HepG2 (cell line): ENCODE results near the gene DGCR2. TPM values are rescaled to one million over a fixed set of nuclear protein-coding genes. Genes with fewer than 3 reads are reported as not detected.
A peak's percentile ranks its signal among the peaks of the same experiment; 100 is the strongest.

ENCODE experiments used
- CEBPB ChIP-seq: IDR thresholded peaks from 2 replicates; pipeline ENCODE4 v1.6.1; 2011; ENCODE audit warnings: low read depth, low read length, improper control_type of control experiment, borderline replicate concordance
- MYC ChIP-seq: sonication (generic); formaldehyde crosslinking; IDR thresholded peaks from 2 replicates; pipeline ENCODE4 v1.9.0; 2021; ENCODE audit warnings: missing genetic modification reagents, borderline replicate concordance
- NFYC ChIP-seq: IDR thresholded peaks from 2 replicates; pipeline ENCODE4 v1.6.1; 2016; ENCODE audit warnings: missing genetic modification reagents, missing compliant biosample characterization
- NRL ChIP-seq: sonication (generic); formaldehyde crosslinking; IDR thresholded peaks from 2 replicates; pipeline ENCODE4 v1.5.0; 2020; ENCODE audit warnings: missing genetic modification reagents, mild to moderate bottlenecking, moderate library complexity, borderline replicate concordance
- SRY ChIP-seq: sonication (generic); formaldehyde crosslinking; IDR thresholded peaks from 2 replicates; pipeline ENCODE4 v1.8.0; 2022; ENCODE audit warnings: mild to moderate bottlenecking, missing genetic modification reagents
- U2AF2 ChIP-seq: fragments of 200-400 bp; formaldehyde crosslinking; IDR thresholded peaks from 2 replicates; pipeline ENCODE4 v1.6.1; 2017; ENCODE audit warnings: low read depth, mild to moderate bottlenecking, low read length
- ZSCAN22 ChIP-seq: sonication (generic); formaldehyde crosslinking; IDR thresholded peaks from 2 replicates; pipeline ENCODE4 v1.4.0; 2020; ENCODE audit warnings: mild to moderate bottlenecking, missing genetic modification reagents
- polyA plus RNA-seq, 8 experiments: library from polyadenylated mRNA; depleted of rRNA in 3 of 8; stranded (reverse) in 7 of 8; unstranded in 1 of 8; fragments of >200 nt; fragmentation: Illumina TruSeq in 4 of 8; extraction: Trizol in 4 of 8; gene quantifications; 2 replicates each; pipeline versions ENCODE4 v1.2.1 to v1.2.3, GENCODE V29; 2011 to 2016; ENCODE audit warnings: low read depth in 4 of 8, missing spikeins in 1 of 8, mixed read lengths in 1 of 8; ENCODE audit not compliant: insufficient read depth in 1 of 8
- total RNA-seq, 5 experiments: library from RNA; depleted of rRNA; stranded (reverse); fragments of >200 nt; fragmentation: Illumina TruSeq; extraction: Trizol; gene quantifications; 2 replicates each; pipeline ENCODE4 v1.2.3, GENCODE V29; 2016; ENCODE audit warnings: low read depth in 1 of 5
- TF ChIP-seq, protein P1 (sequence below): sonication (generic); formaldehyde crosslinking; IDR thresholded peaks from 2 replicates; pipeline ENCODE4 v1.4.0; 2020; ENCODE audit warnings: missing genetic modification reagents
- TF ChIP-seq, protein P2 (sequence below): IDR thresholded peaks from 2 replicates; pipeline ENCODE4 v1.4.0; 2020; ENCODE audit warnings: mild to moderate bottlenecking, missing genetic modification reagents
- TF ChIP-seq, protein P3 (sequence below): sonication (generic); formaldehyde crosslinking; IDR thresholded peaks from 2 replicates; pipeline ENCODE4 v1.4.0; 2020; ENCODE audit warnings: missing genetic modification reagents, mild to moderate bottlenecking, borderline replicate concordance
- TF ChIP-seq, protein P4 (sequence below): sonication (generic); formaldehyde crosslinking; IDR thresholded peaks from 2 replicates; pipeline ENCODE4 v1.4.0; 2020; ENCODE audit warnings: mild to moderate bottlenecking, missing genetic modification reagents, borderline replicate concordance

DGCR2 gene
- total and polyA plus RNA-seq, 2 of the 13 experiments (the other 11 are each of a cell fraction or from before 2014, with no cell fraction given), result 23.1 to 35.3 TPM

DNA sequence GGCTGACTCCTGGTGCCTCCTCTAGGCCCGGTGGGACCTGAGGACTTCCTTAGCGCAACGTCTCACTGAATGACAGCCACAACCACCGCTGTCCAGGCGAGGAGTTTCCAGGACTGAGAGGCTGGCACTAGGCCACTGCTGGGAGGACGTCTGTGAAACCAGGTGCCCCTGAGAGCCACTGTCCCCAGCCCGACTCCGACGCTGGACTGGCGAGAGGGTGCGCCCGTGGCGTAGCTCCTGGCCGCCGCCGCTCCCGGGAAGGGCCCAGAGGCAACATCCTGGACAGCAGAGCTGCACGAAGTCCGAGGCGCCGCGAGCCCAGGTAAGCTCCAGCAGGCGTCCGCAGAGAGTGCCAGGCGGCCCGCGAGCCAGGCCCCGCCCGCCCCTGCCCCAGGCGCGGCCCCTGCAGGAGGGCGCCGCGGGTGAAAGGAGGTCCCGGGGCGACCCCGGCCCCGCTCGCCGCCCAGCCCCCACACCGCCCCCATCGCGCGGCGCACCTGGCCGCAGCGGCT lies 525 bp downstream of the DGCR2 start (continued):
- TF ChIP-seq CEBPB, result peak; percentile 0; the same call in 1 of the 2 replicates
- TF ChIP-seq NFYC (CRISPR knock-in tag), result no peak
- TF ChIP-seq, protein P1, sequence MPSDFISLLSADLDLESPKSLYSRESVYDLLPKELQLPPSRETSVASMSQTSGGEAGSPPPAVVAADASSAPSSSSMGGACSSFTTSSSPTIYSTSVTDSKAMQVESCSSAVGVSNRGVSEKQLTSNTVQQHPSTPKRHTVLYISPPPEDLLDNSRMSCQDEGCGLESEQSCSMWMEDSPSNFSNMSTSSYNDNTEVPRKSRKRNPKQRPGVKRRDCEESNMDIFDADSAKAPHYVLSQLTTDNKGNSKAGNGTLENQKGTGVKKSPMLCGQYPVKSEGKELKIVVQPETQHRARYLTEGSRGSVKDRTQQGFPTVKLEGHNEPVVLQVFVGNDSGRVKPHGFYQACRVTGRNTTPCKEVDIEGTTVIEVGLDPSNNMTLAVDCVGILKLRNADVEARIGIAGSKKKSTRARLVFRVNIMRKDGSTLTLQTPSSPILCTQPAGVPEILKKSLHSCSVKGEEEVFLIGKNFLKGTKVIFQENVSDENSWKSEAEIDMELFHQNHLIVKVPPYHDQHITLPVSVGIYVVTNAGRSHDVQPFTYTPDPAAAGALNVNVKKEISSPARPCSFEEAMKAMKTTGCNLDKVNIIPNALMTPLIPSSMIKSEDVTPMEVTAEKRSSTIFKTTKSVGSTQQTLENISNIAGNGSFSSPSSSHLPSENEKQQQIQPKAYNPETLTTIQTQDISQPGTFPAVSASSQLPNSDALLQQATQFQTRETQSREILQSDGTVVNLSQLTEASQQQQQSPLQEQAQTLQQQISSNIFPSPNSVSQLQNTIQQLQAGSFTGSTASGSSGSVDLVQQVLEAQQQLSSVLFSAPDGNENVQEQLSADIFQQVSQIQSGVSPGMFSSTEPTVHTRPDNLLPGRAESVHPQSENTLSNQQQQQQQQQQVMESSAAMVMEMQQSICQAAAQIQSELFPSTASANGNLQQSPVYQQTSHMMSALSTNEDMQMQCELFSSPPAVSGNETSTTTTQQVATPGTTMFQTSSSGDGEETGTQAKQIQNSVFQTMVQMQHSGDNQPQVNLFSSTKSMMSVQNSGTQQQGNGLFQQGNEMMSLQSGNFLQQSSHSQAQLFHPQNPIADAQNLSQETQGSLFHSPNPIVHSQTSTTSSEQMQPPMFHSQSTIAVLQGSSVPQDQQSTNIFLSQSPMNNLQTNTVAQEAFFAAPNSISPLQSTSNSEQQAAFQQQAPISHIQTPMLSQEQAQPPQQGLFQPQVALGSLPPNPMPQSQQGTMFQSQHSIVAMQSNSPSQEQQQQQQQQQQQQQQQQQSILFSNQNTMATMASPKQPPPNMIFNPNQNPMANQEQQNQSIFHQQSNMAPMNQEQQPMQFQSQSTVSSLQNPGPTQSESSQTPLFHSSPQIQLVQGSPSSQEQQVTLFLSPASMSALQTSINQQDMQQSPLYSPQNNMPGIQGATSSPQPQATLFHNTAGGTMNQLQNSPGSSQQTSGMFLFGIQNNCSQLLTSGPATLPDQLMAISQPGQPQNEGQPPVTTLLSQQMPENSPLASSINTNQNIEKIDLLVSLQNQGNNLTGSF, result 0 out of 2 replicates have a peak, but pooled peaks have one; percentile 25
- TF ChIP-seq U2AF2, result no peak
- peak; percentile 69; the same call in 1 of the 2 replicates for TF ChIP-seq SRY (CRISPR knock-in tag)
- 0 out of 2 replicates have a peak, but pooled peaks have one; percentile 45 for TF ChIP-seq NRL (CRISPR knock-in tag)
- TF ChIP-seq, protein P2, sequence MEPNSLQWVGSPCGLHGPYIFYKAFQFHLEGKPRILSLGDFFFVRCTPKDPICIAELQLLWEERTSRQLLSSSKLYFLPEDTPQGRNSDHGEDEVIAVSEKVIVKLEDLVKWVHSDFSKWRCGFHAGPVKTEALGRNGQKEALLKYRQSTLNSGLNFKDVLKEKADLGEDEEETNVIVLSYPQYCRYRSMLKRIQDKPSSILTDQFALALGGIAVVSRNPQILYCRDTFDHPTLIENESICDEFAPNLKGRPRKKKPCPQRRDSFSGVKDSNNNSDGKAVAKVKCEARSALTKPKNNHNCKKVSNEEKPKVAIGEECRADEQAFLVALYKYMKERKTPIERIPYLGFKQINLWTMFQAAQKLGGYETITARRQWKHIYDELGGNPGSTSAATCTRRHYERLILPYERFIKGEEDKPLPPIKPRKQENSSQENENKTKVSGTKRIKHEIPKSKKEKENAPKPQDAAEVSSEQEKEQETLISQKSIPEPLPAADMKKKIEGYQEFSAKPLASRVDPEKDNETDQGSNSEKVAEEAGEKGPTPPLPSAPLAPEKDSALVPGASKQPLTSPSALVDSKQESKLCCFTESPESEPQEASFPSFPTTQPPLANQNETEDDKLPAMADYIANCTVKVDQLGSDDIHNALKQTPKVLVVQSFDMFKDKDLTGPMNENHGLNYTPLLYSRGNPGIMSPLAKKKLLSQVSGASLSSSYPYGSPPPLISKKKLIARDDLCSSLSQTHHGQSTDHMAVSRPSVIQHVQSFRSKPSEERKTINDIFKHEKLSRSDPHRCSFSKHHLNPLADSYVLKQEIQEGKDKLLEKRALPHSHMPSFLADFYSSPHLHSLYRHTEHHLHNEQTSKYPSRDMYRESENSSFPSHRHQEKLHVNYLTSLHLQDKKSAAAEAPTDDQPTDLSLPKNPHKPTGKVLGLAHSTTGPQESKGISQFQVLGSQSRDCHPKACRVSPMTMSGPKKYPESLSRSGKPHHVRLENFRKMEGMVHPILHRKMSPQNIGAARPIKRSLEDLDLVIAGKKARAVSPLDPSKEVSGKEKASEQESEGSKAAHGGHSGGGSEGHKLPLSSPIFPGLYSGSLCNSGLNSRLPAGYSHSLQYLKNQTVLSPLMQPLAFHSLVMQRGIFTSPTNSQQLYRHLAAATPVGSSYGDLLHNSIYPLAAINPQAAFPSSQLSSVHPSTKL (CRISPR knock-in tag), result no peak
- TF ChIP-seq MYC (CRISPR knock-in tag), result no peak
- TF ChIP-seq, protein P3, sequence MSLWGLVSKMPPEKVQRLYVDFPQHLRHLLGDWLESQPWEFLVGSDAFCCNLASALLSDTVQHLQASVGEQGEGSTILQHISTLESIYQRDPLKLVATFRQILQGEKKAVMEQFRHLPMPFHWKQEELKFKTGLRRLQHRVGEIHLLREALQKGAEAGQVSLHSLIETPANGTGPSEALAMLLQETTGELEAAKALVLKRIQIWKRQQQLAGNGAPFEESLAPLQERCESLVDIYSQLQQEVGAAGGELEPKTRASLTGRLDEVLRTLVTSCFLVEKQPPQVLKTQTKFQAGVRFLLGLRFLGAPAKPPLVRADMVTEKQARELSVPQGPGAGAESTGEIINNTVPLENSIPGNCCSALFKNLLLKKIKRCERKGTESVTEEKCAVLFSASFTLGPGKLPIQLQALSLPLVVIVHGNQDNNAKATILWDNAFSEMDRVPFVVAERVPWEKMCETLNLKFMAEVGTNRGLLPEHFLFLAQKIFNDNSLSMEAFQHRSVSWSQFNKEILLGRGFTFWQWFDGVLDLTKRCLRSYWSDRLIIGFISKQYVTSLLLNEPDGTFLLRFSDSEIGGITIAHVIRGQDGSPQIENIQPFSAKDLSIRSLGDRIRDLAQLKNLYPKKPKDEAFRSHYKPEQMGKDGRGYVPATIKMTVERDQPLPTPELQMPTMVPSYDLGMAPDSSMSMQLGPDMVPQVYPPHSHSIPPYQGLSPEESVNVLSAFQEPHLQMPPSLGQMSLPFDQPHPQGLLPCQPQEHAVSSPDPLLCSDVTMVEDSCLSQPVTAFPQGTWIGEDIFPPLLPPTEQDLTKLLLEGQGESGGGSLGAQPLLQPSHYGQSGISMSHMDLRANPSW, result no peak
- no peak for TF ChIP-seq ZSCAN22 (CRISPR knock-in tag)
- TF ChIP-seq, protein P4, sequence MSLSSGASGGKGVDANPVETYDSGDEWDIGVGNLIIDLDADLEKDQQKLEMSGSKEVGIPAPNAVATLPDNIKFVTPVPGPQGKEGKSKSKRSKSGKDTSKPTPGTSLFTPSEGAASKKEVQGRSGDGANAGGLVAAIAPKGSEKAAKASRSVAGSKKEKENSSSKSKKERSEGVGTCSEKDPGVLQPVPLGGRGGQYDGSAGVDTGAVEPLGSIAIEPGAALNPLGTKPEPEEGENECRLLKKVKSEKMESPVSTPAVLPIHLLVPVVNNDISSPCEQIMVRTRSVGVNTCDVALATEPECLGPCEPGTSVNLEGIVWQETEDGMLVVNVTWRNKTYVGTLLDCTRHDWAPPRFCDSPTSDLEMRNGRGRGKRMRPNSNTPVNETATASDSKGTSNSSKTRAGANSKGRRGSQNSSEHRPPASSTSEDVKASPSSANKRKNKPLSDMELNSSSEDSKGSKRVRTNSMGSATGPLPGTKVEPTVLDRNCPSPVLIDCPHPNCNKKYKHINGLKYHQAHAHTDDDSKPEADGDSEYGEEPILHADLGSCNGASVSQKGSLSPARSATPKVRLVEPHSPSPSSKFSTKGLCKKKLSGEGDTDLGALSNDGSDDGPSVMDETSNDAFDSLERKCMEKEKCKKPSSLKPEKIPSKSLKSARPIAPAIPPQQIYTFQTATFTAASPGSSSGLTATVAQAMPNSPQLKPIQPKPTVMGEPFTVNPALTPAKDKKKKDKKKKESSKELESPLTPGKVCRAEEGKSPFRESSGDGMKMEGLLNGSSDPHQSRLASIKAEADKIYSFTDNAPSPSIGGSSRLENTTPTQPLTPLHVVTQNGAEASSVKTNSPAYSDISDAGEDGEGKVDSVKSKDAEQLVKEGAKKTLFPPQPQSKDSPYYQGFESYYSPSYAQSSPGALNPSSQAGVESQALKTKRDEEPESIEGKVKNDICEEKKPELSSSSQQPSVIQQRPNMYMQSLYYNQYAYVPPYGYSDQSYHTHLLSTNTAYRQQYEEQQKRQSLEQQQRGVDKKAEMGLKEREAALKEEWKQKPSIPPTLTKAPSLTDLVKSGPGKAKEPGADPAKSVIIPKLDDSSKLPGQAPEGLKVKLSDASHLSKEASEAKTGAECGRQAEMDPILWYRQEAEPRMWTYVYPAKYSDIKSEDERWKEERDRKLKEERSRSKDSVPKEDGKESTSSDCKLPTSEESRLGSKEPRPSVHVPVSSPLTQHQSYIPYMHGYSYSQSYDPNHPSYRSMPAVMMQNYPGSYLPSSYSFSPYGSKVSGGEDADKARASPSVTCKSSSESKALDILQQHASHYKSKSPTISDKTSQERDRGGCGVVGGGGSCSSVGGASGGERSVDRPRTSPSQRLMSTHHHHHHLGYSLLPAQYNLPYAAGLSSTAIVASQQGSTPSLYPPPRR, result peak; percentile 26; the same call in 1 of the 2 replicates
